Ascending aorta (tissue), 2 donors: ENCODE data around the gene SLC6A3. TPM values are rescaled to one million over a fixed set of nuclear protein-coding genes. Genes with fewer than 3 reads are reported as not detected.

ENCODE experiments used
- DNase-seq, 2 donors: peaks; one replicate each; pipeline ENCODE4 v3.0.0-alpha.2; 2019; ENCODE audit warnings: low spot score in 2 of 2
- H3K27ac ChIP-seq, 2 donors: fragments of 200-600 bp; sonication (generic); one replicate each; pipeline ENCODE4 v1.5.1; 2016 to 2017; ENCODE audit warnings: mild to moderate bottlenecking in 1 of 2
- H3K27me3 ChIP-seq: fragments of 200-600 bp; sonication (generic); one replicate; pipeline ENCODE4 v1.5.1; 2017
- H3K36me3 ChIP-seq, 2 donors: fragments of 200-600 bp; sonication (generic); one replicate each; pipeline ENCODE4 v1.5.1; 2016
- H3K4me1 ChIP-seq, 2 donors: fragments of 200-600 bp; sonication (generic); one replicate each; pipeline ENCODE4 v1.5.1; 2016 to 2017; ENCODE audit warnings: mild to moderate bottlenecking in 1 of 2
- H3K4me3 ChIP-seq, 2 donors: fragments of 200-600 bp; sonication (generic); one replicate each; pipeline ENCODE4 v1.5.1; 2016 to 2017; ENCODE audit warnings: mild to moderate bottlenecking in 1 of 2
- H3K9me3 ChIP-seq, 2 donors: fragments of 200-600 bp; sonication (generic); one replicate each; pipeline ENCODE4 v1.5.1; 2016
- intact Hi-C: fragments of 100-400 bp; cut with DNase I; formaldehyde crosslinking; loops from one replicate; pipeline ENCODE4 v1.15.1; 2023
- total RNA-seq: library from RNA; depleted of rRNA; stranded (reverse); fragments of >200 nt; gene quantifications from one replicate; pipeline ENCODE4 v1.1.0, GENCODE V29; 2016
- TF ChIP-seq, protein P1 (sequence below), 3 experiments: fragments of 200-600 bp in 2 of 3; fragments of 450-650 bp in 1 of 3; sonication (generic) in 2 of 3; IDR thresholded peaks; one replicate each; pipeline ENCODE4 v1.5.1; 2016 to 2019; ENCODE audit warnings: antibody characterized with exemption in 3 of 3, mild to moderate bottlenecking in 1 of 3, moderate library complexity in 1 of 3

The SLC6A3 gene
- total RNA-seq, 1 donor from 2014 or later, result not detected

DNA sequence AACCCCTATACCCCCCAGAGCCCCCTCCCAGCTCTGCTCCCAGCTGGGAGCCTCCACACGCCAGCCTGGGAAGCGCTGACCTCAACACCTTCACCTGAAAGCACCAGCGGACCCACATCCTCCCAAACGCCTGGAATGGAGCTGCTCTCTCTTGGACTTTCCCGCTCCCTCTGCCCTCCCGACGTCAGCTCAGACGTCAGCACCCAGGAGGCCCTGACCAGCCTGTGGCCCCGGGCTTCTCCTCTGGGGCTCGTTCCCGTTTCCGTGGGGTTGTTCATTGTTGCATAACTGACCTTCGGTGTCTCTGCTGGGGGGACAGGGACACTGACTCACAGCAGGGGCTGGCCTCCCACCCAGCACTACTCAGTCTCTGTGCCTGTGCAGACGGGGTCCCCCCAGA, 35.0 kb upstream of the SLC6A3 start:
- H3K9me3 ChIP-seq, result no peaks in the 10 kb centered on the region
- peak overlapping the region in 1 of 2 donors; percentile 41 for H3K27ac ChIP-seq
- peak; percentile 28 to 84 for DNase-seq
- peaks cover 35 to 43% of the 10 kb centered on the region in 2 donors for H3K36me3 ChIP-seq
- no peaks in the 10 kb centered on the region for H3K27me3 ChIP-seq
- TF ChIP-seq, protein P1, sequence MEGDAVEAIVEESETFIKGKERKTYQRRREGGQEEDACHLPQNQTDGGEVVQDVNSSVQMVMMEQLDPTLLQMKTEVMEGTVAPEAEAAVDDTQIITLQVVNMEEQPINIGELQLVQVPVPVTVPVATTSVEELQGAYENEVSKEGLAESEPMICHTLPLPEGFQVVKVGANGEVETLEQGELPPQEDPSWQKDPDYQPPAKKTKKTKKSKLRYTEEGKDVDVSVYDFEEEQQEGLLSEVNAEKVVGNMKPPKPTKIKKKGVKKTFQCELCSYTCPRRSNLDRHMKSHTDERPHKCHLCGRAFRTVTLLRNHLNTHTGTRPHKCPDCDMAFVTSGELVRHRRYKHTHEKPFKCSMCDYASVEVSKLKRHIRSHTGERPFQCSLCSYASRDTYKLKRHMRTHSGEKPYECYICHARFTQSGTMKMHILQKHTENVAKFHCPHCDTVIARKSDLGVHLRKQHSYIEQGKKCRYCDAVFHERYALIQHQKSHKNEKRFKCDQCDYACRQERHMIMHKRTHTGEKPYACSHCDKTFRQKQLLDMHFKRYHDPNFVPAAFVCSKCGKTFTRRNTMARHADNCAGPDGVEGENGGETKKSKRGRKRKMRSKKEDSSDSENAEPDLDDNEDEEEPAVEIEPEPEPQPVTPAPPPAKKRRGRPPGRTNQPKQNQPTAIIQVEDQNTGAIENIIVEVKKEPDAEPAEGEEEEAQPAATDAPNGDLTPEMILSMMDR (IDR thresholded peaks at IDR 0.05), result no peak
- H3K4me1 ChIP-seq, result no peaks in the 10 kb centered on the region
- H3K4me3 ChIP-seq, result no peak overlapping the region
- intact Hi-C loops, result loop anchor here (2.0 kb wide), 1 partner anchor 161 kb away; no protein-coding TSS in a partner anchor

DNA sequence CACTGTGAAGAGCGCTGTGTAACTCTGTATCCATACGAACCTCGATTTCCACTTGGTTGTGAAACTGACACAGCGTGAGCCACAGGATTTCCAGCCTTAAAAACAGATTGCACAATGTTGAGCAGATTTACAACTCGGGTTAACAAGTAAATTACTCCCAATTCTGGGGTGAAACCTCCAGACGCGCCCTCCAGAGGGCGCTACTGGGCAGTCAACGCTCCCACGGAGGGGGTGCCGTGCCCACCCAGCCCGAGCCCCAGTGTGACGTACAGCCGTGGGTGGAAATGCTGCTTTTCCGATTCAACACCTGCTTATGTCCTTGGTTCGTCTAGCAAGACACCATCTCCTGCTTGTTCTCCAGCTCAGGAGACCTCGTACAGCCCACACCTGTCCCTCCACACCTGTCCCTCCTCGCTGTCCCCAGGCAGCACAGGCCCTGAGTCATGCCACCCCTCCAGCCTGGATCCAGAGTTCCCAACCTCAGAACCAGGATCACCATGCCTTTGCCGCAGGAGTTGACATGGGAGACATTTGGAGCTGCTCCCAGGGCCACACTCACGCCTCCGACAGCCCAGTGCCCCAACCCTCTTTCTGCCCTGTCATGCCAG, 34.4 kb upstream of the SLC6A3 start:
- intact Hi-C loops, result loop anchor here (2.0 kb wide), 1 partner anchor 161 kb away; no protein-coding TSS in a partner anchor
- peaks cover 34 to 48% of the 10 kb centered on the region in 2 donors for H3K36me3 ChIP-seq

DNA sequence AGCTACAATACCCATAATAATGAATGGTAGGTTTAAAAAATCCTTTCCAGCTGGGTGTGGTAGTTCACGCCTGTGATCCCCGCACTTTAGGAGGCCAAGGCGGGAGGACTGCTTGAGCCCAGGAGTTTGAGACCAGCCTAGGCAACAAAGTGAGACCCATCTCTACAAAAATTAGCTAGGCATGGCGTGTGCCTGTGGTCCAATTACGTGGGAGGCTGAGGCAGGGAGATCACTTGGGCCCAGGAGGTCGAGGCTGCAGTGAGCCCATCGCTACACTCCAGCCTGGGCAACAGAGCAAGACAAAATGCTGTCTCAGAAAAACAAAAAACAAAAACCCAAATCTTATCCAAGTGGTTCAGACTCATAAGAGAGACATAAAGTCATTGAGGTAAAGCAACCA, 33.8 kb upstream of the SLC6A3 start:
- no peak for DNase-seq
- Histone ChIP-seq H3K27me3 (no peaks in the 10 kb centered on the region), H3K4me1 (no peaks in the 10 kb centered on the region), H3K36me3 (peaks cover 36 to 53% of the 10 kb centered on the region in 2 donors), H3K9me3 (no peaks in the 10 kb centered on the region), H3K27ac (peak overlapping the region in 1 of 2 donors; percentile 9), H3K4me3 (no peak overlapping the region)
- TF ChIP-seq, protein P1 (IDR thresholded peaks at IDR 0.05), result no peak
- intact Hi-C loops, result no loop called here

More for the DNA sequence above, 34.4 kb upstream of the SLC6A3 start:
- no peak for DNase-seq
- TF ChIP-seq, protein P1 (IDR thresholded peaks at IDR 0.05), result peak; percentile 53 to 67 (median 64)
- H3K27ac ChIP-seq, result peak overlapping the region in 1 of 2 donors; percentile 41
- no peaks in the 10 kb centered on the region for H3K27me3 ChIP-seq
- no peaks in the 10 kb centered on the region for H3K4me1 ChIP-seq
- H3K4me3 ChIP-seq, result no peak overlapping the region
- no peaks in the 10 kb centered on the region for H3K9me3 ChIP-seq

DNA sequence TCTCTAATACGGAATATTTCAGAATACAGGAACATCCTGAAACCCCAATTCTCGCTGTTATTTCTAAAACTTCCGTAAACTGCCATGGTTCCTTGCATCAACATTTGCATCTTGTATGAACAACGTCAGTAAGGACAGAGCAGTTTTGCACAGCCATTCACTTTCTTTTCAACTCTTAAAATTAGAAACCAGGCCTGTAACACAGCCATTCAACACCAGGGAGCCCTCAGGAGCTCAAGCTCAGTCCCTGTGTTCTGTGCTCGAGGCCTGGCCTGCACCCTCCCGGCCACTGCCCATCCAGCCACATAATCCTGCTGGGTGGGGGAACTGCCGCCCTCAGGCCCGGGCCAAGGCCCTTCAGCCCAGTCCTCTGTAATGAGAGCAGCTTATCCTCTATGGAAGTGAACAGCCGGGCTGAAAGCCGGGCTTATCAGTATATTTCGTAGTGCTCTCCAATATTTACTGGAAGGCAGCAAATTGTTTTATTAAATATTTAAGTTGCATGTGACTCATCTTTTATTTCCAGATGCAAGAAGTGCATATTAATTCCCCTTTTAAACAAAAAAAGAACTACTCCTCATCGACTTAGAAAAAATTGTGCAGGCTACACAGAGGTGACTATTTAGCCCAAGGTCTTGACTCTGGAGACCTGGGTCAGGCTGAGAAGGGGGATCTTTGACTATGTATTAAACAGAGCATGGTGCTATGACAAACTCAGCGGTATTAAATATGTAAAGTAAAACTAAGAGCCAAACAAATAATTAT, 33.2 kb upstream of the SLC6A3 start:
- Histone ChIP-seq H3K27me3 (no peaks in the 10 kb centered on the region), H3K4me3 (no peak overlapping the region), H3K27ac (no peak overlapping the region), H3K9me3 (no peaks in the 10 kb centered on the region), H3K36me3 (peaks cover 37 to 54% of the 10 kb centered on the region in 2 donors), H3K4me1 (no peaks in the 10 kb centered on the region)
- TF ChIP-seq, protein P1 (IDR thresholded peaks at IDR 0.05), result no peak
- intact Hi-C loops, result no loop called here
- no peak for DNase-seq

DNA sequence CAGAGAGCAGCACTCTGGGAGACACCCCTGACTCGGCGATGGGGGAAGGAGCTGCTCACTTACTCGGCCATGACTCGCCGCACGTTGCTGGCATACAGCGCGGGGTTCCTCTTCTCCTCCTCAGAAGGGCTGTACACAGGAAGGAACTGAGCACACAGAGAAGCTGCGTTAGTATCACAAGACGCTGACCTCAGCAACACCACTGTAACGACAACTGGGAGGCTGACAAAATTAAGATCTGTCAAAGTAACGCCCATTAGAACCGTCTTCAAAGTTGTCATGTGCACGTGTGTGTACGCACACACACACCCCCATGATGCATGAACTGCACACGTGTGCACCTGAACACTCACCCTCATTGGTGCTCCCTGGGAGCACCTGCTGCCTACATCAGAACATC, 32.1 kb upstream of the SLC6A3 start:
- intact Hi-C loops, result no loop called here
- Histone ChIP-seq H3K9me3 (no peaks in the 10 kb centered on the region), H3K4me3 (no peak overlapping the region), H3K4me1 (no peaks in the 10 kb centered on the region), H3K36me3 (peaks cover 48 to 57% of the 10 kb centered on the region in 2 donors), H3K27me3 (no peaks in the 10 kb centered on the region), H3K27ac (no peak overlapping the region)
- peak; percentile 70 to 85 for DNase-seq
- TF ChIP-seq, protein P1 (IDR thresholded peaks at IDR 0.05), result no peak
